T-helper 2 cell treated with Interferon-gamma antibody and Interleukin-4, amounts not matched to agents 5 μg/mL and 100 μg/mL, for 36 hours (primary cell): ENCODE measurements around the gene GLYATL1B.
"Not testable (repeated sequence)": the region's sequence is repeated elsewhere in the genome, so short reads cannot be mapped to it uniquely, and the experiment has no call there.

ENCODE experiments used
- DNase-seq: peaks from one replicate; pipeline ENCODE4 v3.0.0; 2021; ENCODE audit warnings: low spot score
- H3K27ac Mint-ChIP-seq: one replicate; pipeline ENCODE4 v1.8.0; 2021; ENCODE audit warnings: mild to moderate bottlenecking, mixed read lengths
- H3K27me3 Mint-ChIP-seq: one replicate; pipeline ENCODE4 v1.8.0; 2021; ENCODE audit warnings: low read depth, mixed read lengths
- H3K36me3 Mint-ChIP-seq: one replicate; pipeline ENCODE4 v1.8.0; 2021; ENCODE audit warnings: low read depth, mixed read lengths
- H3K4me1 Mint-ChIP-seq: one replicate; pipeline ENCODE4 v1.8.0; 2021; ENCODE audit warnings: low read depth, mixed read lengths
- H3K4me3 Mint-ChIP-seq: one replicate; pipeline ENCODE4 v1.8.0; 2022; ENCODE audit warnings: mild to moderate bottlenecking, moderate library complexity, mixed read lengths
- H3K9me3 Mint-ChIP-seq: one replicate; pipeline ENCODE4 v1.8.0; 2021; ENCODE audit warnings: mixed read lengths

The GLYATL1B gene

GRCh38 chr11:59114344-59114743, 28.2 kb downstream of the GLYATL1B start:
- peaks cover 96% of the 10 kb centered on the region for H3K36me3 Mint-ChIP-seq
- H3K4me1 Mint-ChIP-seq = peaks cover 34% of the 10 kb centered on the region
- no peaks in the 10 kb centered on the region for H3K27me3 Mint-ChIP-seq

GRCh38 chr11:59115553-59115952, 29.4 kb downstream of the GLYATL1B start:
- peaks cover 24% of the 10 kb centered on the region for H3K4me1 Mint-ChIP-seq
- DNase-seq = no peak
- peaks cover 94% of the 10 kb centered on the region for H3K36me3 Mint-ChIP-seq
- peaks cover 53% of the 10 kb centered on the region for H3K9me3 Mint-ChIP-seq
- no peaks in the 10 kb centered on the region for H3K27me3 Mint-ChIP-seq
- no peak overlapping the region for H3K27ac Mint-ChIP-seq
- H3K4me3 Mint-ChIP-seq = no peak overlapping the region

More at GRCh38 chr11:59114344-59114743, 28.2 kb downstream of the GLYATL1B start:
- no peak for DNase-seq
- no peak overlapping the region for H3K27ac Mint-ChIP-seq
- peaks cover 47% of the 10 kb centered on the region for H3K9me3 Mint-ChIP-seq
- no peak overlapping the region for H3K4me3 Mint-ChIP-seq

- peaks cover 93% of the 10 kb centered on the region for H3K36me3 Mint-ChIP-seq
- peaks cover 65% of the 10 kb centered on the region for H3K9me3 Mint-ChIP-seq
- H3K27me3 Mint-ChIP-seq = no peaks in the 10 kb centered on the region
- no peak overlapping the region for H3K27ac Mint-ChIP-seq
- H3K4me1 Mint-ChIP-seq = peaks cover 11% of the 10 kb centered on the region
- H3K4me3 Mint-ChIP-seq = no peak overlapping the region
- DNase-seq = no peak
Observed at GRCh38 chr11:59117774-59118173, 31.7 kb downstream of the GLYATL1B start.

- no peak overlapping the region for H3K27ac Mint-ChIP-seq
- H3K36me3 Mint-ChIP-seq = peaks cover 91% of the 10 kb centered on the region
- H3K4me3 Mint-ChIP-seq = no peak overlapping the region
- peaks cover 1% of the 10 kb centered on the region for H3K4me1 Mint-ChIP-seq
- H3K27me3 Mint-ChIP-seq = no peaks in the 10 kb centered on the region
- H3K9me3 Mint-ChIP-seq = peaks cover 79% of the 10 kb centered on the region
- no peak for DNase-seq
Observed at GRCh38 chr11:59119826-59120225, 33.7 kb downstream of the GLYATL1B start.

- Mint-ChIP-seq H3K4me3 (peak overlapping the region; percentile 63), H3K27me3 (no peaks in the 10 kb centered on the region), H3K36me3 (peaks cover 49% of the 10 kb centered on the region), H3K4me1 (peaks cover 16% of the 10 kb centered on the region), H3K9me3 (peaks cover 24% of the 10 kb centered on the region), H3K27ac (peak overlapping the region; percentile 70)
- peak; percentile 78 for DNase-seq
Observed at GRCh38 chr11:59135648-59136461, 49.7 kb downstream of the GLYATL1B start.

GRCh38 chr11:59136551-59136950, 50.4 kb downstream of the GLYATL1B start:
- not testable (repeated sequence) for H3K27ac Mint-ChIP-seq, H3K4me3 Mint-ChIP-seq, H3K27me3 Mint-ChIP-seq, DNase-seq
- H3K36me3 Mint-ChIP-seq = peaks cover 45% of the 10 kb centered on the region
- peaks cover 22% of the 10 kb centered on the region for H3K4me1 Mint-ChIP-seq
- H3K9me3 Mint-ChIP-seq = peaks cover 17% of the 10 kb centered on the region

GRCh38 chr11:59137190-59137589, 51.1 kb downstream of the GLYATL1B start:
- H3K4me1 Mint-ChIP-seq = peaks cover 28% of the 10 kb centered on the region
- peaks cover 38% of the 10 kb centered on the region for H3K36me3 Mint-ChIP-seq
- H3K27me3 Mint-ChIP-seq = no peaks in the 10 kb centered on the region
- H3K9me3 Mint-ChIP-seq = peaks cover 11% of the 10 kb centered on the region
- H3K27ac Mint-ChIP-seq = no peak overlapping the region
- no peak overlapping the region for H3K4me3 Mint-ChIP-seq
- DNase-seq = no peak

GRCh38 chr11:59138643-59139042, 52.5 kb downstream of the GLYATL1B start:
- H3K9me3 Mint-ChIP-seq = no peaks in the 10 kb centered on the region
- peaks cover 36% of the 10 kb centered on the region for H3K4me1 Mint-ChIP-seq
- no peak overlapping the region for H3K27ac Mint-ChIP-seq
- no peaks in the 10 kb centered on the region for H3K27me3 Mint-ChIP-seq
- H3K4me3 Mint-ChIP-seq = no peak overlapping the region
- DNase-seq = no peak
- peaks cover 30% of the 10 kb centered on the region for H3K36me3 Mint-ChIP-seq

GRCh38 chr11:59141191-59141590, 55.1 kb downstream of the GLYATL1B start:
- H3K36me3 Mint-ChIP-seq = peaks cover 28% of the 10 kb centered on the region
- peaks cover 37% of the 10 kb centered on the region for H3K4me1 Mint-ChIP-seq
- DNase-seq = no peak
- H3K27me3 Mint-ChIP-seq = no peaks in the 10 kb centered on the region
- peak overlapping the region; percentile 93 for H3K4me3 Mint-ChIP-seq
- H3K27ac Mint-ChIP-seq = no peak overlapping the region
- H3K9me3 Mint-ChIP-seq = no peaks in the 10 kb centered on the region

GRCh38 chr11:59141673-59142460, 55.8 kb downstream of the GLYATL1B start:
- peaks cover 43% of the 10 kb centered on the region for H3K4me1 Mint-ChIP-seq
- no peaks in the 10 kb centered on the region for H3K27me3 Mint-ChIP-seq
- peak overlapping the region; percentile 91 for H3K27ac Mint-ChIP-seq
- H3K36me3 Mint-ChIP-seq = peaks cover 35% of the 10 kb centered on the region
- H3K4me3 Mint-ChIP-seq = peak overlapping the region; percentile 93
- H3K9me3 Mint-ChIP-seq = no peaks in the 10 kb centered on the region
- DNase-seq = no peak

- Mint-ChIP-seq H3K9me3 (no peaks in the 10 kb centered on the region), H3K27me3 (no peaks in the 10 kb centered on the region), H3K36me3 (peaks cover 45% of the 10 kb centered on the region), H3K4me1 (peaks cover 51% of the 10 kb centered on the region), H3K4me3 (peak within 1 kb of the TSS; percentile 93), H3K27ac (peak within 1 kb of the TSS; percentile 91)
- peak; percentile 87 for DNase-seq
Observed at GRCh38 chr11:59142530-59143507, 56.7 kb downstream of the GLYATL1B start, which contains the start of gene FAM111A. Gene FAM111A, plus strand, starts transcription at chr11:59142856. Its CDS starts 6,017 bp downstream, at chr11:59148873.

- DNase-seq = no peak
- H3K4me1 Mint-ChIP-seq = peaks cover 61% of the 10 kb centered on the region
Observed at GRCh38 chr11:59144096-59144495, 58.0 kb downstream of the GLYATL1B start.

More at GRCh38 chr11:59144096-59144495, 58.0 kb downstream of the GLYATL1B start:
- Mint-ChIP-seq H3K4me3 (peak overlapping the region; percentile 93), H3K27ac (peak overlapping the region; percentile 91), H3K36me3 (peaks cover 53% of the 10 kb centered on the region), H3K9me3 (no peaks in the 10 kb centered on the region), H3K27me3 (no peaks in the 10 kb centered on the region)
